Measurements from ENCODE around the gene PTTG1IP.

GRCh38 chr21:44888581-44889550 is 15.4 kb upstream of the PTTG1IP start:
- TF ChIP-seq CTCF (IDR thresholded peaks at IDR 0.05; ENCODE audit: low read length) (no peak), EZH2 (IDR thresholded peaks at IDR 0.05; ENCODE audit: borderline replicate concordance, low read length) (no peak)

All from OCI-LY1 (cell line).